OCI-LY3 (cell line): Measurements from ENCODE around the gene SPI1.

Experiments
- EZH2phosphoT487 ChIP-seq: fragments of 200-600 bp; shearing (Covaris generic); IDR thresholded peaks from 2 replicates; pipeline ENCODE4 v1.6.1; 2018; ENCODE audit warnings: antibody characterized with exemption, mixed run types, low read depth
- TF ChIP-seq, protein P1 (sequence below): fragments of 200-600, 300-600 bp; sonication (generic); IDR thresholded peaks from 2 replicates; pipeline ENCODE4 v1.5.1; 2014; ENCODE audit warnings: antibody characterized with exemption, low read length, low read depth

DNA sequence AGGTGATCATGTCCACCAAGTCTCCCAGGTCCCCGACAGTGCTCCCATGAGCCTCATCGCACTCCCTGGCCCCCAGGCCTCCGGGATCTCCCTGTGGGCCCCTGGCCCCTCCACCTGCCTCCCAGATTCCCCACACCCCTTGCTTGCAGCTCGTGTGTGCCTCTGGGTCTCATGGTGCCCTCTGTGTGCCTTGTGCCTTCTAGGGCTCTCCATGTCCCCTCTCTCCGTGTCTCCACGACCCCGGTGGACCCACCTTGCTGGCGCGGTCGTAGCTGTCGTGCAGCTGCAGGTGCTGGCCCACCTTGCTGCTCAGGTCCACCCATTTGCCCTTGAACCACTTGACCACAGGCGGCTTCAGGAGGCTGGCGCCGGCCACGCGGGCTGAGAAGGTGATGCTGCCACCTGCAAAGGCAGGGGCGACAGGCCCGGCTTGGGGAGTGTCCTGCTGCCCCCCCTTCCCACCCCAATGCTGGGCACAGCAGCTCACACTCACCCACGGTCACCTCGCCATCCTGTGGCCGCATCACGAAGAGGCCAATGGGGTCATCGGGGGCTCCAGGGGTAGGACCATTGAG, 28.7 kb downstream of the SPI1 start:
- TF ChIP-seq, protein P1, sequence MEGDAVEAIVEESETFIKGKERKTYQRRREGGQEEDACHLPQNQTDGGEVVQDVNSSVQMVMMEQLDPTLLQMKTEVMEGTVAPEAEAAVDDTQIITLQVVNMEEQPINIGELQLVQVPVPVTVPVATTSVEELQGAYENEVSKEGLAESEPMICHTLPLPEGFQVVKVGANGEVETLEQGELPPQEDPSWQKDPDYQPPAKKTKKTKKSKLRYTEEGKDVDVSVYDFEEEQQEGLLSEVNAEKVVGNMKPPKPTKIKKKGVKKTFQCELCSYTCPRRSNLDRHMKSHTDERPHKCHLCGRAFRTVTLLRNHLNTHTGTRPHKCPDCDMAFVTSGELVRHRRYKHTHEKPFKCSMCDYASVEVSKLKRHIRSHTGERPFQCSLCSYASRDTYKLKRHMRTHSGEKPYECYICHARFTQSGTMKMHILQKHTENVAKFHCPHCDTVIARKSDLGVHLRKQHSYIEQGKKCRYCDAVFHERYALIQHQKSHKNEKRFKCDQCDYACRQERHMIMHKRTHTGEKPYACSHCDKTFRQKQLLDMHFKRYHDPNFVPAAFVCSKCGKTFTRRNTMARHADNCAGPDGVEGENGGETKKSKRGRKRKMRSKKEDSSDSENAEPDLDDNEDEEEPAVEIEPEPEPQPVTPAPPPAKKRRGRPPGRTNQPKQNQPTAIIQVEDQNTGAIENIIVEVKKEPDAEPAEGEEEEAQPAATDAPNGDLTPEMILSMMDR = no peak
- TF ChIP-seq EZH2phosphoT487 = no peak
